Prostate gland (tissue), 2 donors: ENCODE results near the gene ITGBL1.

ENCODE experiments used
- CTCF ChIP-seq, 4 experiments: fragments of 200-600 bp in 2 of 4; fragments of 450-650 bp in 2 of 4; sonication (generic) in 2 of 4; IDR thresholded peaks; 1 replicate in 3 of 4; 2 replicates in 1 of 4; pipeline ENCODE4 v1.5.1; 2016 to 2019; ENCODE audit warnings: antibody characterized with exemption in 4 of 4, mild to moderate bottlenecking in 2 of 4, moderate library complexity in 2 of 4
- POLR2A ChIP-seq: fragments of 450-650 bp; IDR thresholded peaks from one replicate; pipeline ENCODE4 v1.6.1; 2016; ENCODE audit warnings: antibody characterized with exemption, mild to moderate bottlenecking

- no peak for TF ChIP-seq CTCF (IDR thresholded peaks at IDR 0.05)
- TF ChIP-seq POLR2A: no peak
These were observed 126.9 kb downstream of the ITGBL1 start for GRCh38 chr13:101579281-101579802.
